Panc1 (cell line): ENCODE results near the gene TMEM204.

Source experiments
- CTCF ChIP-seq: fragments of 450-650 bp; IDR thresholded peaks from 2 replicates; pipeline ENCODE4 v1.5.1; 2017; ENCODE audit warnings: mild to moderate bottlenecking
- REST ChIP-seq, 2 experiments: IDR thresholded peaks; 2 replicates each; pipeline ENCODE4 v1.6.1; 2011 to 2012; ENCODE audit warnings: low read depth in 2 of 2, control low read depth in 1 of 2, low read length in 1 of 2, mild to moderate bottlenecking in 1 of 2, moderate library complexity in 1 of 2; ENCODE audit not compliant: insufficient read depth in 1 of 2

- TF ChIP-seq CTCF (no peak), REST (IDR thresholded peaks at IDR 0.05; ENCODE audit: insufficient read depth in 1 of 2, low read depth in 2 of 2, low read length in 1 of 2) (no peak)
These were observed 56.9 kb downstream of the TMEM204 start for GRCh38 chr16:1590366-1590765.
